GM13976 (cell line): ENCODE measurements around the gene NAP1L4.
"Not testable (repeated sequence)": the region's sequence is repeated elsewhere in the genome, so short reads cannot be mapped to it uniquely, and the experiment has no call there.

ENCODE experiments used
- DNase-seq: peaks from one replicate; pipeline ENCODE4 v3.0.0; 2012; ENCODE audit warnings: low spot score
- in situ Hi-C: fragments of 300-500 bp; cut with MboI; formaldehyde crosslinking; loops from one replicate; pipeline ENCODE4 v1.12.0; 2022; ENCODE audit warnings: low sequenced_read_pairs, mixed read lengths, inconsistent platforms; ENCODE audit not compliant: unreplicated experiment
- TF ChIP-seq, protein P1 (sequence below): IDR thresholded peaks from 2 replicates; pipeline ENCODE4 v1.5.1; 2012; ENCODE audit warnings: borderline replicate concordance, mild to moderate bottlenecking; ENCODE audit not compliant: insufficient read depth; ENCODE audit errors: extremely low read depth, missing control alignments, control extremely low read depth

The NAP1L4 gene

DNA sequence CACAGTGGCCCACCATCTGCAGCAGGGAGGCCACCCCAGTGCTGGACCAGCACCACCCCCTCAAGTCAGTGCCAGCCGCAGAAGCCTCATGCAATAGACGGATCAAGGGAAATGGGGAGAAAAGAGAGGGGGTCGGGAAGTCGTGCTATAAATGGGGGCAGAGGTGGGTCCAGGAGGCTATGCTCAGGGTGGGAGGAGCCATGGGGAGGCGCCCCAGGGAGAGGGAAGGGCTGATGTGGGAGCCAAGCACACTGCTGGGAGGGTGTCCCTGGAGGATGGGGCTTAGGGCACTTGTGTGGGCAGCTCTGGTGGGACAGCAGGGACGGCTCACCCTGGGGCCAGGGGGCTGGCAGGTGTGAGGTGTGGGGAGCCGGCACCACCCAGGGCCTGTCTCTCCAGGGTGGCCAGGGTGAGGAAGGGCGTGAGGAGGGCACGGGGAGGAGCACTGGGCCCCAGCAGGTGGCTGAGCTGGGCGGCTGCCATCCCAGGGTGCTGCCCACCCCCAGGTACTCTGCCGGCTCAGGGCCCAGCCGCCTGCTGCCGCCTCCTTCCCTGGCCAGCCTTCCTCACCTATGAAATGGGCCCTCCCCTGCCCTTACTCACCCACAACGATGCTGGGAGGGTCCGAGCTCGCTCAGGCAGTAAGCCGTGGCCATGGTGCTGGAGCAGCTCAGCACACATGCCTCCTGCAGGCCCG, 80.9 kb downstream of the NAP1L4 start:
- TF ChIP-seq, protein P1, sequence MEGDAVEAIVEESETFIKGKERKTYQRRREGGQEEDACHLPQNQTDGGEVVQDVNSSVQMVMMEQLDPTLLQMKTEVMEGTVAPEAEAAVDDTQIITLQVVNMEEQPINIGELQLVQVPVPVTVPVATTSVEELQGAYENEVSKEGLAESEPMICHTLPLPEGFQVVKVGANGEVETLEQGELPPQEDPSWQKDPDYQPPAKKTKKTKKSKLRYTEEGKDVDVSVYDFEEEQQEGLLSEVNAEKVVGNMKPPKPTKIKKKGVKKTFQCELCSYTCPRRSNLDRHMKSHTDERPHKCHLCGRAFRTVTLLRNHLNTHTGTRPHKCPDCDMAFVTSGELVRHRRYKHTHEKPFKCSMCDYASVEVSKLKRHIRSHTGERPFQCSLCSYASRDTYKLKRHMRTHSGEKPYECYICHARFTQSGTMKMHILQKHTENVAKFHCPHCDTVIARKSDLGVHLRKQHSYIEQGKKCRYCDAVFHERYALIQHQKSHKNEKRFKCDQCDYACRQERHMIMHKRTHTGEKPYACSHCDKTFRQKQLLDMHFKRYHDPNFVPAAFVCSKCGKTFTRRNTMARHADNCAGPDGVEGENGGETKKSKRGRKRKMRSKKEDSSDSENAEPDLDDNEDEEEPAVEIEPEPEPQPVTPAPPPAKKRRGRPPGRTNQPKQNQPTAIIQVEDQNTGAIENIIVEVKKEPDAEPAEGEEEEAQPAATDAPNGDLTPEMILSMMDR = no peak
- DNase-seq = peak; percentile 36
- in situ Hi-C loops = no loop called here

GRCh38 chr11:2910401-2910955, 81.7 kb downstream of the NAP1L4 start:
- no peak for DNase-seq
- TF ChIP-seq, protein P1 = no peak
- in situ Hi-C loops = no loop called here

- TF ChIP-seq, protein P1 = no peak
- in situ Hi-C loops = no loop called here
- DNase-seq = no peak
These were observed 82.8 kb downstream of the NAP1L4 start for GRCh38 chr11:2909133-2909902.

DNA sequence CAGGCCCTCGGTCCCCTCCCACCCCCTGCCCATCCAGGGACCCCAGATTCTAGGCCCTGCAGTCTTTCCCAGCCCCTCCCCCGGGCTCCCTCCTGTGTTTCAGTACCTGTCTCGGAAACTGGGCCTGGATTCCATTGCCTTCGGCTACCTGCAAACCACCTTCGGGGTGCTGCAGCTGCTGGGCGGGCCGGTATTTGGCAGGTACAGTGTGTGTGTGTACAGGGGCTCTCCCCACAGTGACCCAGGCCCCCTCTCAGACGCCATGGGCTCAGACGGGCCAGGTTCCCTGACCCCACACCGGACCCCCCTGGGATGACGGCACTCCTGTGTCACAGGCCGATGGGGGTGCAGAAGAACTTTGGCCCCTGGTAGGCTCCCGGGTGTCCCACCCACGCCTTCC, 84.0 kb downstream of the NAP1L4 start:
- in situ Hi-C loops = no loop called here
- no peak for DNase-seq
- TF ChIP-seq, protein P1 = no peak

DNA sequence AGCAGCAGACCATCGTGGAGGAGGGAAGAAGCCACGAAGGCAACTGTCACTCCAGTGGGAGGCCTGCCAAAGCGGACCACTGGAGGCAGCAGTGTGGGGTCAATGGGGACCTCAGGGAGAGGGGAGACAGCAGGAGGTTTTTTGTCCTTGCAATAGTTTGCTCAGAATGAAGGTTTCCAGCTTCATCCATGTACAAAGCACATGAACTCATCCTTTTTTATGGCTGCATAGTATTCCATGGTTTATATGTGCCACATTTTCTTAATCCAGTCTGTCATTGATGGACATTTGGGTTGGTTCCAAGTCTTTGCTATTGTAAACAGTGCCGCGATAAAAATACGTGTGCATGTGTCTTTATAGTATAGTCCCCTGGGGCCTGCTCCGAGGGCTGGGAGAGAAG, 86.8 kb downstream of the NAP1L4 start:
- in situ Hi-C loops, DNase-seq: not testable (repeated sequence)

DNA sequence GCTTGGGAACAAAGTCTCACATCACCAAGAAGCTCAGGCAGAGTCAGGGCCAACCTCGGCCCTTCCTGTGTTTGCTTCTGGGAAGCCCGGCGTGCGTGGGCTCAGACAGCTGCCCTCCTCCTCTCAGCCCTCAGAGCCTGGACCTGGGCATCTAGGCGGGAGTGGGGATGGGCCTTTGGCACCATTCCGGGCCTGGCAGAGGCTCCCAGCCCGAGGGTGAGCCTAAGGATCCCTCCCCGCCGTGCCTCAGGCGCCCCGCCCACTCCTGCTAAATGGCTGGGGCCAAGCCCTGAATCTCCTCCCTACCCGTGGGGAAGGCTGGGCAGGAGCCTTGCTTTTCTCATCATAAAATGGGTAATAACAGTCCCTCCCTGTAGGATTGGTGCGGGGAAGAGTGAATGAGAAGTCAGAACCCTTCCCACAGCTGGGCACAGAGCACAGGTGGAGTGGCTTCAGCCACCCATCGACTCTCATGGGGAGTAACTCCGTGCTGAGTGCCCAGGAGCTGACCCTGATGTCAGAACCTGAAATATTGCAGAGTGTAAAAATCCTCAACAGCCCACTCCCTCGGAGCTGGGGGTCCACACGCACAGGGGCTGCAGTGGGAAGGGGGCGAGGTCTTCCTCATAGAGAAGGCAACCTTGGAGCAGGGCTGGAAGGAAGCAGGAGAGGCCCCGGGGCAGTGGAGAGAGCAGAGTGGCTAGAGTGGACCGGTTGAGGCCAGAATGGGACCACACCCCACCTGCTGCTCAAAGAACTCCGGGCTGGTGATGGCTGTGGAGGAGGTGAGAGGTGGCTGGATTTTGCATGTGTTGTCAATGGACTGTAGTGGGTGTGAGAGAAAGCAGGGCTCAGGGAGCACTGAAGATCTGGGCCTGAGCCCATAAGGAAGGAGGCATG, 87.7 kb downstream of the NAP1L4 start:
- TF ChIP-seq, protein P1 = no peak
- in situ Hi-C loops = no loop called here
- DNase-seq = no peak
